DND-41 (cell line): ENCODE results near the gene SETD3.

Experiments
- ATAC-seq: fragments of 200-7000 bp; cut with Tn5 transposase; 3 replicates; pipeline ENCODE4 v1.9.1; 2021; ENCODE audit warnings: low read depth; ENCODE audit not compliant: insufficient read depth
- DNase-seq: peaks from one replicate; pipeline ENCODE4 v3.0.0-alpha.2; 2020
- H2AFZ ChIP-seq: 2 replicates; pipeline ENCODE4 v1.6.0; 2012; ENCODE audit warnings: low read depth, low read length
- H3K27ac ChIP-seq: 2 replicates; pipeline ENCODE4 v1.5.1; 2012; ENCODE audit warnings: low read length, inconsistent platforms
- H3K27me3 ChIP-seq: fragments of 200-600 bp; sonication (generic); 2 replicates; pipeline ENCODE4 v1.6.0; 2012; ENCODE audit warnings: low read length, mild to moderate bottlenecking, inconsistent platforms; ENCODE audit not compliant: insufficient read depth, poor library complexity
- H3K36me3 ChIP-seq: 2 replicates; pipeline ENCODE4 v1.5.1; 2012; ENCODE audit warnings: low read length, inconsistent platforms; ENCODE audit not compliant: insufficient read depth
- H3K4me1 ChIP-seq: 2 replicates; pipeline ENCODE4 v1.5.1; 2012; ENCODE audit warnings: mild to moderate bottlenecking, low read length; ENCODE audit not compliant: insufficient read depth
- H3K4me2 ChIP-seq: 2 replicates; pipeline ENCODE4 v1.6.0; 2012; ENCODE audit warnings: mild to moderate bottlenecking, moderate library complexity, low read length, inconsistent platforms; ENCODE audit not compliant: insufficient read depth
- H3K4me3 ChIP-seq, 2 experiments: fragments of 200-600 bp in 1 of 2; shearing (Covaris generic) in 1 of 2; 2 replicates each; pipeline ENCODE4 v1.5.1; 2012 to 2016; ENCODE audit warnings: inconsistent platforms in 2 of 2, low read length in 2 of 2, mild to moderate bottlenecking in 2 of 2, low read depth in 1 of 2, moderate library complexity in 1 of 2
- H3K79me2 ChIP-seq: 2 replicates; pipeline ENCODE4 v1.6.0; 2012; ENCODE audit warnings: low read length, inconsistent platforms; ENCODE audit not compliant: insufficient read depth
- H3K9ac ChIP-seq: 2 replicates; pipeline ENCODE4 v1.6.0; 2012; ENCODE audit warnings: low read depth, mild to moderate bottlenecking, inconsistent platforms, low read length, moderate library complexity
- H3K9me3 ChIP-seq: 2 replicates; pipeline ENCODE4 v1.5.1; 2012; ENCODE audit warnings: low read length, moderate library complexity, mild to moderate bottlenecking, inconsistent platforms; ENCODE audit not compliant: insufficient read depth, severe bottlenecking
- H4K20me1 ChIP-seq: 2 replicates; pipeline ENCODE4 v1.6.0; 2012; ENCODE audit warnings: low read length; ENCODE audit not compliant: insufficient read depth
- CTCF ChIP-seq: IDR thresholded peaks from 2 replicates; pipeline ENCODE4 v1.5.1; 2012; ENCODE audit warnings: borderline replicate concordance, low read length, moderate library complexity, mild to moderate bottlenecking; ENCODE audit not compliant: poor library complexity, severe bottlenecking; ENCODE audit errors: extremely low read depth
- EZH2 ChIP-seq: IDR thresholded peaks from 3 replicates; pipeline ENCODE4 v1.6.1; 2012; ENCODE audit warnings: borderline replicate concordance, low read depth, mild to moderate bottlenecking, moderate library complexity, low read length, inconsistent platforms; ENCODE audit not compliant: severe bottlenecking

Gene SETD3

DNA sequence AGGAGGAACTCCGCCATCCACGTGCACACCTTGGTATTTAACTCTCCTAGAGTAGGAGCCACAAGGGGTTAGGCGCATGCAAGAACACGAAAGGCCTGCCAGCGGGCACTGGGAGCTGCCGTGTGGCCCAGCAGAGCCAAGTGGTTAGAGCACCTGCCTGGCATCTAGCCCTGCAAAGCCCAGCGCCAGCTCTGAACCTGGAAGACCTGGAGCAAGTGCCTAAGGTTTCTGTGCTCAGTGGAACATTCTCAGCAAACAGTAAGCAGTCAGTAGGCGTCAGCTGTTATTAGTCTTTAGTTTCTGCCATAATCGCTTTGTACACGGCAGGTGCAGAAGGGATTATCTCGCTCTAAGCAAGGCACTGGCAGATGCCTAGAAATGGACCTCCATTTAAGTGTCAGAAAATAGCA is 55.4 kb downstream of the SETD3 start:
- TF ChIP-seq CTCF = no peak
- TF ChIP-seq EZH2 = no peak
- ATAC-seq (no peak), DNase-seq (no peak)
- H3K4me1 ChIP-seq = no peaks in the 10 kb centered on the region
- peaks cover 8% of the 10 kb centered on the region for H3K9me3 ChIP-seq
- no peaks in the 10 kb centered on the region for H3K27me3 ChIP-seq
- H3K36me3 ChIP-seq = peaks cover 54% of the 10 kb centered on the region
- H4K20me1 ChIP-seq = peaks cover 35% of the 10 kb centered on the region
- no peak overlapping the region for H2AFZ ChIP-seq
- H3K27ac ChIP-seq = no peak overlapping the region
- H3K79me2 ChIP-seq = peaks cover 16% of the 10 kb centered on the region
- H3K4me3 ChIP-seq = no peak overlapping the region
- H3K4me2 ChIP-seq = no peak overlapping the region
- H3K9ac ChIP-seq = no peak overlapping the region

- Histone ChIP-seq H2AFZ (no peak overlapping the region), H3K4me3 (no peak overlapping the region), H3K4me1 (no peaks in the 10 kb centered on the region), H3K27ac (no peak overlapping the region), H3K36me3 (peaks cover 49% of the 10 kb centered on the region), H3K4me2 (no peak overlapping the region), H4K20me1 (peaks cover 38% of the 10 kb centered on the region), H3K27me3 (no peaks in the 10 kb centered on the region), H3K9me3 (peaks cover 8% of the 10 kb centered on the region), H3K79me2 (peaks cover 16% of the 10 kb centered on the region; the same call in 1 of the 2 replicates), H3K9ac (no peak overlapping the region)
- DNase-seq (no peak), ATAC-seq (no peak)
- TF ChIP-seq CTCF (no peak), EZH2 (no peak)
Observed at GRCh38 chr14:99424306-99424877, 56.3 kb downstream of the SETD3 start.

- Histone ChIP-seq H4K20me1 (peaks cover 40% of the 10 kb centered on the region), H3K4me2 (no peak overlapping the region), H2AFZ (no peak overlapping the region), H3K4me3 (no peak overlapping the region), H3K36me3 (peaks cover 39% of the 10 kb centered on the region), H3K27me3 (no peaks in the 10 kb centered on the region), H3K27ac (no peak overlapping the region), H3K9ac (no peak overlapping the region), H3K79me2 (peaks cover 11% of the 10 kb centered on the region; the same call in 1 of the 2 replicates), H3K9me3 (no peaks in the 10 kb centered on the region), H3K4me1 (no peaks in the 10 kb centered on the region)
- DNase-seq (no peak), ATAC-seq (no peak)
- no peak for TF ChIP-seq CTCF
- no peak for TF ChIP-seq EZH2
Observed at GRCh38 chr14:99423434-99423833, 57.2 kb downstream of the SETD3 start.
